ENCODE measurements around the gene TMEM161B.

- TF ChIP-seq ZSCAN20 (CRISPR knock-in tag; IDR thresholded peaks at IDR 0.05; ENCODE audit: borderline replicate concordance) (no peak), ZNF670 (CRISPR knock-in tag; IDR thresholded peaks at IDR 0.05; ENCODE audit: borderline replicate concordance) (no peak), EZH2 (conservative IDR thresholded peaks at IDR 0.05; ENCODE audit: low read depth, low read length) (no peak), SRSF1 (optimal IDR thresholded peaks at IDR 0.05; ENCODE audit: low read depth, low read length) (no peak), GTF2F1 (IDR thresholded peaks at IDR 0.05; ENCODE audit: low read length) (no peak), POLR2AphosphoS5 (IDR thresholded peaks at IDR 0.05; ENCODE audit: low read depth, low read length) (no peak), CBX2 (IDR thresholded peaks at IDR 0.05; ENCODE audit: low read depth, low read length) (no peak), CBX2 (CRISPR knock-in tag; IDR thresholded peaks at IDR 0.05; ENCODE audit: low read depth) (no peak), NPAS2 (CRISPR knock-in tag; IDR thresholded peaks at IDR 0.05; ENCODE audit: borderline replicate concordance) (no peak), ATF1 (CRISPR knock-in tag; IDR thresholded peaks at IDR 0.05) (no peak), MAFF (IDR thresholded peaks at IDR 0.05; ENCODE audit: low read depth, low read length) (no peak), YY1 (IDR thresholded peaks at IDR 0.05; ENCODE audit: insufficient read depth, insufficient replicate concordance, low read depth, low read length) (no peak), TBP (CRISPR knock-in tag; IDR thresholded peaks at IDR 0.05) (no peak), CHD2 (IDR thresholded peaks at IDR 0.05; ENCODE audit: low read depth, low read length) (no peak)
- TF ChIP-seq, protein P1, sequence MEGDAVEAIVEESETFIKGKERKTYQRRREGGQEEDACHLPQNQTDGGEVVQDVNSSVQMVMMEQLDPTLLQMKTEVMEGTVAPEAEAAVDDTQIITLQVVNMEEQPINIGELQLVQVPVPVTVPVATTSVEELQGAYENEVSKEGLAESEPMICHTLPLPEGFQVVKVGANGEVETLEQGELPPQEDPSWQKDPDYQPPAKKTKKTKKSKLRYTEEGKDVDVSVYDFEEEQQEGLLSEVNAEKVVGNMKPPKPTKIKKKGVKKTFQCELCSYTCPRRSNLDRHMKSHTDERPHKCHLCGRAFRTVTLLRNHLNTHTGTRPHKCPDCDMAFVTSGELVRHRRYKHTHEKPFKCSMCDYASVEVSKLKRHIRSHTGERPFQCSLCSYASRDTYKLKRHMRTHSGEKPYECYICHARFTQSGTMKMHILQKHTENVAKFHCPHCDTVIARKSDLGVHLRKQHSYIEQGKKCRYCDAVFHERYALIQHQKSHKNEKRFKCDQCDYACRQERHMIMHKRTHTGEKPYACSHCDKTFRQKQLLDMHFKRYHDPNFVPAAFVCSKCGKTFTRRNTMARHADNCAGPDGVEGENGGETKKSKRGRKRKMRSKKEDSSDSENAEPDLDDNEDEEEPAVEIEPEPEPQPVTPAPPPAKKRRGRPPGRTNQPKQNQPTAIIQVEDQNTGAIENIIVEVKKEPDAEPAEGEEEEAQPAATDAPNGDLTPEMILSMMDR (CRISPR knock-in tag; IDR thresholded peaks at IDR 0.05): no peak
These were observed 38.0 kb downstream of the TMEM161B start for GRCh38 chr5:88230546-88231066.

All from HepG2 (cell line).